GM18502 (cell line): Measurements from ENCODE around the gene RND1.
"Not testable (repeated sequence)": the region's sequence is repeated elsewhere in the genome, so short reads cannot be mapped to it uniquely, and the experiment has no call there.

Experiments used
- ATAC-seq: cut with Tn5 transposase; IDR thresholded peaks from one replicate; pipeline ENCODE4 v1.9.1; 2021; ENCODE audit warnings: mild to moderate bottlenecking; ENCODE audit not compliant: unreplicated experiment, poor library complexity

RND1 gene

GRCh38 chr12:48865281-48866051, at the start of gene RND1:
TSS of gene RND1 (minus strand) at chr12:48865870. CDS start at chr12:48865767, 103 bp downstream.
- ATAC-seq: peak; percentile 93

- no peak for ATAC-seq
Observed at GRCh38 chr12:48910196-48910595, 44.5 kb upstream of the RND1 start.

- ATAC-seq: not testable (repeated sequence)
Observed at GRCh38 chr12:48909698-48910097, 44.0 kb upstream of the RND1 start.

GRCh38 chr12:48907245-48907644, 41.6 kb upstream of the RND1 start:
- no peak for ATAC-seq

DNA sequence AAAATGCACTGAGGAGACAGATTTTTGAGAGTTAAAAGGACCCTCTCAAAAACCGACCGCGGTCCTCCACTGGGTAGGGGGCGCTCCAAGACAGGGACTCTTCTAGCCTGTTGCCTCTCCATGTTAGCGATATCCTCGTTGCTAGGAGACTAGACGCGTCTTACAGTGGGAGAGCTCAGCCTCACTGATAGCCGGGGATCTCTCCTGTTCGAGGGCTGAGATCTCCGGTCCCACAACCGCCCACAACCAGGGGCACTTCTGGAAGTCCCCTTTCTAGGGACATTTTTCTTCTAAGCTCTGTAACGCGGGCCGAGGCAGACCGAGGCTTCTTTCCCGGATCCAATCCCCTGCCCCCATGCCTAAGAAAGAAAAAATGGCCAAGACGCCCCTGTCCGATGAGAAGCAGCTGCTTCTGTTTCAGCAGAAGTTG, 38.3 kb upstream of the RND1 start:
- no peak for ATAC-seq

GRCh38 chr12:48903363-48903981, 37.8 kb upstream of the RND1 start:
- no peak for ATAC-seq

- ATAC-seq: no peak
Observed at GRCh38 chr12:48901278-48901677, 35.6 kb upstream of the RND1 start.

GRCh38 chr12:48899651-48900050, 34.0 kb upstream of the RND1 start:
- ATAC-seq: no peak

- ATAC-seq: no peak
Observed at GRCh38 chr12:48894271-48894670, 28.6 kb upstream of the RND1 start.

- ATAC-seq: no peak
Observed at GRCh38 chr12:48890657-48891418, 25.2 kb upstream of the RND1 start.

DNA sequence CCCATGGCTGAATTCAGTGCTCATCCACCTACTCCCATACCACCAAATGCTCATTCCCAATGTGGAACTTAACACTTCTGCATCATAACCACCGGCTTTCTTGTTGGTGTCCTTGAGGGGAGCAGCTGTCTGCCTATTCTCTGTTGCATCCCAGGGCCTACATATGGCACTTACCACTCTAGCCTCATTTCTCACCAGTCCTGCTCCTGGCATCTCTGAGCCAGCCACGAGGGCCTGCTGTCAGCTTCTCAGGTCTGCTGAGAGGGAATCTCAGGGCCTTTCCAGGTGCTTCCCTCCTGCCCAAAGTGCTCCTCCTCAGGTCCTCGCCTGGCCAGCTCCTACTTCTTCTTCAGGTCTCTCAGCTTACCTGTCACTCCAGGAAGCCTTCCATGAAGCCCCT, 24.0 kb upstream of the RND1 start:
- ATAC-seq: no peak

DNA sequence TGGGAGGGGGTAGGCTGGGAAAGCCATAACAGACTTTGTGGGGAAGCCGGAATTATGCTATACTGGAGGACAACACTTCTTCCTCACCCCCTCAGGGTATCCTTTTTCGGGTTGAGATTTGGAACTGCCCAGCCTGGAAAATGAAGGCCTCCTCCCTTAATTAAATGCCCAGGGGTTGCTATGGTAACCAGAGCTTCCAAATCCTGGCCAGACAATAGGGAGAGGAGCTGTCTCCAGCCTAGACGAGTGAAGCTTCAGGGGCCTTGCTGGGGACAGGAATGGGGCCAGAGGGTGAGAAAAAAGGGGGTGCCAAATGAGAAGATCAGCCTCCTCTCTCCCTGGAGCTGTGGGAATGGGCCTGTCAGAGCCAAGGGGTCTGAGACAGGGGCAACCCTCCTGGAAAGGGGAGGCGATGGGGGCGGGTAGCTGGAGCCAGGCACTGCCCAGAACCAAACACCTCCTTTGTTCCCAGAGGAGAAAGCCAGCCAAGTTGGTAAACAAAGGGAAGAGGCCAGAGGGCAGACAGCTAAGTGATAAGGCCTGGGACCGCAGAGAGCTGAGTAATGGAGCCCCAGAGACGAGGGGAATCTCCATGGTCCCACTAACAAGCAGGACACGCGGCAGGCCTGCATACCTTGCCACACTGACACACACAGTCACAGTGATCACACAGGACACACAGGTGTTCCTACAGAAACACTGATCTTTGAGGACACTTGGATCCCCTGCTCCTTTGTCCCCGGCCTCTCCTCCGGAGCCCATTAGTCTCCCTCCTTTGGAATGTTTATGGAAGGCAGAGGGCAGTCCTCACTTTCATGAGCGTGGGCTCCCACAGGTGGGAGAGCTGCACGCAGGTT, 17.9 kb upstream of the RND1 start:
- no peak for ATAC-seq

DNA sequence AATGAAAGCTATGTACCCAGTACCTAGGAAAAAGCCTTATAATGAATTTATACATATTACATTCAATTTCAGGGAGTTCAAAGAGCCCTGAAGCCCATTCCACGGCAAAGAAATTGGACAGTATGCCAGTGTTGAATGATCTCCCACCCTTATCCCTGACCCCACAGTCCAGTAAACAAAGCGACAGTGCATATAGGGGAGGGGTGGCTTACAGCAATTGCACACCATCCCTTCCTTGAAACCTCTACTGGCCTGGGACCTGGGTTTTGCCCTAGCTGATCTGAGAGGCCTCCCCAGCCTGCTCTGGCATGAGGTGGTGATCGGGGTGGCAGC, 17.3 kb upstream of the RND1 start:
- ATAC-seq: no peak

DNA sequence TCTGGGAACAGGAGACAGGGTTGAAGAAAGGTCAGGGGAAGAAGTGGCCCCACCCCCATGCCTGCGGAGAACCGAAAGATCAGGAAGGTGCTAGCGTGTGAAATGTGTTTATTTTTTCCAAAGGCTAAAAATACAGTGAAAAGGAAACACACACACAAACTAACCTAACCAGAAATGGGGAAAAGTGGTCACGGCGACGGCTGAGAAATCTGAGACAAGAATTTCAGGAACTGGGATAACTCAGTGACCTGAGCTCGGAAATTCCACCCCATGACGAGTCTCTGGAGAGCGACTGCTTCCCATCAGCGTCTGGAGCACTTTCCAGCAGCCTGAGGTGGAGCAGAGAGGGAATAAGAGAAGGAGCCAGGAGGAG, 16.6 kb upstream of the RND1 start:
- no peak for ATAC-seq

GRCh38 chr12:48881686-48882314, 16.1 kb upstream of the RND1 start:
- ATAC-seq: no peak

DNA sequence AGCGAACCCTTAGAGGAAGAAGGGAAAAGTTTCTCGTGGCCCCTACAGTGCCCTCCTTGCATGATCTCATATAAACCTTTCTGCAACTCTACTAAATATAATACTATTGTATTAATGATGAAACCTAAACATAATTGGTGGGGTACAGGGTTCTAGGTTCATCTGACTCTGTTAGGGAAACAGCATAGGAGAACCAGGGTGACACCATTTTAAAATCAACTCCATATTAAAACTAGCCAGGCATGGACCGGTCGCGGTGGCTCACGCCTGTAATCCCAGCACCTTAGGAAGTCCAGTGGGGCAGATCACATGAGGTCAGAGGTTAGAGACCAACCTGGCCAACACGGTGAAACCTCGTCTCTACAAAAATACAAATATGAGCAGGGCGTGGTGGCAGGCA, 15.0 kb upstream of the RND1 start:
- no peak for ATAC-seq

- ATAC-seq: no peak
Observed at GRCh38 chr12:48878548-48878947, 12.9 kb upstream of the RND1 start.

- no peak for ATAC-seq
Observed at GRCh38 chr12:48875944-48876515, 10.4 kb upstream of the RND1 start.

- not testable (repeated sequence) for ATAC-seq
Observed at GRCh38 chr12:48873534-48873933, 7.9 kb upstream of the RND1 start.

DNA sequence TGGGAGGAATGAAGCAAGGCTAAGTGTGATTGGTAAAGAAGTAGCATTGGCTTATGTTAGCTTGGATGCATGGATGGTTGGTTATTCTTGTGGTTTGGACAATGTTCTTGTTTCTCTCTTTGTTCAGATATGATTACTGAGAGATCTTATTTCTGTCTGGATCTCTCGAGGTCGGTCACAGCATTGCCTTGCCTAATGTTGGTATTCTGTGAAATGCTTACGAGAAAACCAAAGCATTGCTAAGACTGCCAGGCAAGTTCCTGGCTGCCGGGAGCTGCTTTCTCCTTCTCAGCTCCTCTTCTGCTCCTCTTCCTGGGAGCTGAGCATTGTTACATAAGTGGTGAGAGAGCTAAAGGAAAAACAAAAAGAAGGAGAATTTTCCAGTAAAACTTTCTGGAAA, 7.4 kb upstream of the RND1 start:
- no peak for ATAC-seq
